Liver (tissue), 3 donors: ENCODE data around the gene BICDL1.

Experiments
- EGR1 ChIP-seq, 2 donors: IDR thresholded peaks; 2 replicates each; pipeline ENCODE4 v1.6.1; 2016 to 2018; ENCODE audit warnings: antibody characterized with exemption in 2 of 2, low read depth in 2 of 2
- JUND ChIP-seq, 2 donors: IDR thresholded peaks; 2 replicates each; pipeline ENCODE4 v1.6.1; 2016; ENCODE audit warnings: antibody characterized with exemption in 2 of 2
- RAD21 ChIP-seq, 2 donors: IDR thresholded peaks; 2 replicates each; pipeline ENCODE4 v1.6.1; 2016; ENCODE audit warnings: antibody characterized with exemption in 2 of 2, mild to moderate bottlenecking in 2 of 2
- TF ChIP-seq, protein P1 (sequence below): fragments of 150-350 bp; IDR thresholded peaks from 2 replicates; pipeline ENCODE4 v1.5.1; 2017; ENCODE audit warnings: improper control_type of control experiment, low read depth, low read length; ENCODE audit not compliant: missing input control
- TF ChIP-seq, protein P2 (sequence below): IDR thresholded peaks from 2 replicates; pipeline ENCODE4 v1.6.1; 2016; ENCODE audit warnings: antibody characterized with exemption, mild to moderate bottlenecking
- donor health status: healthy.
- donor health status: healthy.

DNA sequence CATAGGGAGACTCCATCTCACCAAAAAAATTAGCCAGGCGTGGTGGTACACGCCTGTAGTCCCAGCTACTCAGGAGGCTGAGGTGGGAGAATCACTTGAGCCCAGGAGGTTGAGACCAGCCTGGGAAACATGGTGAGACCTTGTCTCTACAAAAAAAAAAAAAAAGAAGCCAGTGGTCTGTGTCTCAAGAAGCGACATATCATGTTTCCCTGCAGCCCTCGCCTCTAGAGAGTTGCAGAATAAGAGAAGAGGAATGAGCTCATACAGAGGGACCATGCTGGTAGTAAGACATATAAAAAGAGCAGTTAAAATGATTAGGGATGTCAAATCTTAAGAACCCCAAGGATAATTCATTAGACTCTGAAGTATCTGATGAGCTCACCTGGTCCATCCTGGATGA lies 39.4 kb upstream of the BICDL1 start:
- TF ChIP-seq JUND (IDR thresholded peaks at IDR 0.05) (no peak), RAD21 (IDR thresholded peaks at IDR 0.05) (no peak), EGR1 (IDR thresholded peaks at IDR 0.05; ENCODE audit: low read depth in 2 of 2) (no peak)
- TF ChIP-seq, protein P1, sequence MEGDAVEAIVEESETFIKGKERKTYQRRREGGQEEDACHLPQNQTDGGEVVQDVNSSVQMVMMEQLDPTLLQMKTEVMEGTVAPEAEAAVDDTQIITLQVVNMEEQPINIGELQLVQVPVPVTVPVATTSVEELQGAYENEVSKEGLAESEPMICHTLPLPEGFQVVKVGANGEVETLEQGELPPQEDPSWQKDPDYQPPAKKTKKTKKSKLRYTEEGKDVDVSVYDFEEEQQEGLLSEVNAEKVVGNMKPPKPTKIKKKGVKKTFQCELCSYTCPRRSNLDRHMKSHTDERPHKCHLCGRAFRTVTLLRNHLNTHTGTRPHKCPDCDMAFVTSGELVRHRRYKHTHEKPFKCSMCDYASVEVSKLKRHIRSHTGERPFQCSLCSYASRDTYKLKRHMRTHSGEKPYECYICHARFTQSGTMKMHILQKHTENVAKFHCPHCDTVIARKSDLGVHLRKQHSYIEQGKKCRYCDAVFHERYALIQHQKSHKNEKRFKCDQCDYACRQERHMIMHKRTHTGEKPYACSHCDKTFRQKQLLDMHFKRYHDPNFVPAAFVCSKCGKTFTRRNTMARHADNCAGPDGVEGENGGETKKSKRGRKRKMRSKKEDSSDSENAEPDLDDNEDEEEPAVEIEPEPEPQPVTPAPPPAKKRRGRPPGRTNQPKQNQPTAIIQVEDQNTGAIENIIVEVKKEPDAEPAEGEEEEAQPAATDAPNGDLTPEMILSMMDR: no peak
- TF ChIP-seq, protein P2, sequence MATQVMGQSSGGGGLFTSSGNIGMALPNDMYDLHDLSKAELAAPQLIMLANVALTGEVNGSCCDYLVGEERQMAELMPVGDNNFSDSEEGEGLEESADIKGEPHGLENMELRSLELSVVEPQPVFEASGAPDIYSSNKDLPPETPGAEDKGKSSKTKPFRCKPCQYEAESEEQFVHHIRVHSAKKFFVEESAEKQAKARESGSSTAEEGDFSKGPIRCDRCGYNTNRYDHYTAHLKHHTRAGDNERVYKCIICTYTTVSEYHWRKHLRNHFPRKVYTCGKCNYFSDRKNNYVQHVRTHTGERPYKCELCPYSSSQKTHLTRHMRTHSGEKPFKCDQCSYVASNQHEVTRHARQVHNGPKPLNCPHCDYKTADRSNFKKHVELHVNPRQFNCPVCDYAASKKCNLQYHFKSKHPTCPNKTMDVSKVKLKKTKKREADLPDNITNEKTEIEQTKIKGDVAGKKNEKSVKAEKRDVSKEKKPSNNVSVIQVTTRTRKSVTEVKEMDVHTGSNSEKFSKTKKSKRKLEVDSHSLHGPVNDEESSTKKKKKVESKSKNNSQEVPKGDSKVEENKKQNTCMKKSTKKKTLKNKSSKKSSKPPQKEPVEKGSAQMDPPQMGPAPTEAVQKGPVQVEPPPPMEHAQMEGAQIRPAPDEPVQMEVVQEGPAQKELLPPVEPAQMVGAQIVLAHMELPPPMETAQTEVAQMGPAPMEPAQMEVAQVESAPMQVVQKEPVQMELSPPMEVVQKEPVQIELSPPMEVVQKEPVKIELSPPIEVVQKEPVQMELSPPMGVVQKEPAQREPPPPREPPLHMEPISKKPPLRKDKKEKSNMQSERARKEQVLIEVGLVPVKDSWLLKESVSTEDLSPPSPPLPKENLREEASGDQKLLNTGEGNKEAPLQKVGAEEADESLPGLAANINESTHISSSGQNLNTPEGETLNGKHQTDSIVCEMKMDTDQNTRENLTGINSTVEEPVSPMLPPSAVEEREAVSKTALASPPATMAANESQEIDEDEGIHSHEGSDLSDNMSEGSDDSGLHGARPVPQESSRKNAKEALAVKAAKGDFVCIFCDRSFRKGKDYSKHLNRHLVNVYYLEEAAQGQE: no peak
